ENCODE measurements around the gene TMCO2.

The TMCO2 gene

GRCh38 chr1:40239626-40240025 lies 8.1 kb upstream of the TMCO2 start:
- Histone ChIP-seq H3K9ac (ENCODE audit: low read depth in 1 of 2, low read length in 2 of 2) (no peak overlapping the region), H3K27me3 (ENCODE audit: control insufficient read depth in 2 of 2, insufficient read depth in 2 of 2, low read length in 2 of 2) (no peaks in the 10 kb centered on the region), H3K4me1 (ENCODE audit: control insufficient read depth in 2 of 2, insufficient read depth in 2 of 2, low read length in 2 of 2) (no peaks in the 10 kb centered on the region), H3K36me3 (ENCODE audit: control insufficient read depth in 2 of 2, insufficient read depth in 2 of 2, low read length in 2 of 2) (peaks cover 32 to 33% of the 10 kb centered on the region in 2 donors), H3K4me3 (ENCODE audit: low read length in 2 of 2) (no peak overlapping the region), H3K9me3 (ENCODE audit: control insufficient read depth in 2 of 2, low read length in 2 of 2) (no peaks in the 10 kb centered on the region), H3K27ac (ENCODE audit: low read depth in 2 of 2, low read length in 2 of 2) (no peak overlapping the region)

- H3K9me3 ChIP-seq (ENCODE audit: control insufficient read depth in 2 of 2, low read length in 2 of 2): no peaks in the 10 kb centered on the region
- H3K4me1 ChIP-seq (ENCODE audit: control insufficient read depth in 2 of 2, insufficient read depth in 2 of 2, low read length in 2 of 2): no peaks in the 10 kb centered on the region
- H3K4me3 ChIP-seq (ENCODE audit: low read length in 2 of 2): no peak overlapping the region
- no peak overlapping the region for H3K27ac ChIP-seq (ENCODE audit: low read depth in 2 of 2, low read length in 2 of 2)
- no peaks in the 10 kb centered on the region for H3K27me3 ChIP-seq (ENCODE audit: control insufficient read depth in 2 of 2, insufficient read depth in 2 of 2, low read length in 2 of 2)
- peaks cover 30 to 33% of the 10 kb centered on the region in 2 donors for H3K36me3 ChIP-seq (ENCODE audit: control insufficient read depth in 2 of 2, insufficient read depth in 2 of 2, low read length in 2 of 2)
- no peak overlapping the region for H3K9ac ChIP-seq (ENCODE audit: low read depth in 1 of 2, low read length in 2 of 2)
These were observed 7.3 kb upstream of the TMCO2 start for GRCh38 chr1:40240390-40240789.

GRCh38 chr1:40241362-40241761 lies 6.4 kb upstream of the TMCO2 start:
- no peaks in the 10 kb centered on the region for H3K27me3 ChIP-seq (ENCODE audit: control insufficient read depth in 2 of 2, insufficient read depth in 2 of 2, low read length in 2 of 2)
- H3K9ac ChIP-seq (ENCODE audit: low read depth in 1 of 2, low read length in 2 of 2): no peak overlapping the region
- H3K27ac ChIP-seq (ENCODE audit: low read depth in 2 of 2, low read length in 2 of 2): no peak overlapping the region
- no peaks in the 10 kb centered on the region for H3K4me1 ChIP-seq (ENCODE audit: control insufficient read depth in 2 of 2, insufficient read depth in 2 of 2, low read length in 2 of 2)
- H3K36me3 ChIP-seq (ENCODE audit: control insufficient read depth in 2 of 2, insufficient read depth in 2 of 2, low read length in 2 of 2): peaks cover 20 to 24% of the 10 kb centered on the region in 2 donors
- no peak overlapping the region for H3K4me3 ChIP-seq (ENCODE audit: low read length in 2 of 2)
- H3K9me3 ChIP-seq (ENCODE audit: control insufficient read depth in 2 of 2, low read length in 2 of 2): no peaks in the 10 kb centered on the region

DNA sequence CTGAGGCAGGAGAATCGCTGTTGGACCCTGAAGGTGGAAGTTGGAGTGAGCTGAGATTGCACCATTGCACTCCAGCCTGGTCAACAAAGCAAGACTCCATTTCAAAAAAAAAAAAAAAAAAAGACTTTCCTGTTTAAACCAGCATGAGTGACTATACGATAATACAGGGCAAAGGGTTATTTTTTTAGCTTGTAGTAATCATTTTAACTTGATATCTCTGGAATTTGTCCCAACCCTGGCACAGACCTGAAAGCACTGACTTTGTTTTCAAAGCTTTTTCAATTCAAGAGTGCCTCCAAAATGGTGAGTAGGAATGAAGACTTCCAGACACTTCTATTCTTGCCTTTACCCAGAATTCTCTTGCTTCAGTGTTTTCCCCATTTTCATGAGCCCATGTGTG lies 4.4 kb upstream of the TMCO2 start:
- no peak overlapping the region for H3K4me3 ChIP-seq (ENCODE audit: low read length in 2 of 2)
- H3K36me3 ChIP-seq (ENCODE audit: control insufficient read depth in 2 of 2, insufficient read depth in 2 of 2, low read length in 2 of 2): peaks cover 3 to 4% of the 10 kb centered on the region in 2 donors
- no peaks in the 10 kb centered on the region for H3K4me1 ChIP-seq (ENCODE audit: control insufficient read depth in 2 of 2, insufficient read depth in 2 of 2, low read length in 2 of 2)
- no peaks in the 10 kb centered on the region for H3K9me3 ChIP-seq (ENCODE audit: control insufficient read depth in 2 of 2, low read length in 2 of 2)
- H3K27me3 ChIP-seq (ENCODE audit: control insufficient read depth in 2 of 2, insufficient read depth in 2 of 2, low read length in 2 of 2): no peaks in the 10 kb centered on the region
- no peak overlapping the region for H3K27ac ChIP-seq (ENCODE audit: low read depth in 2 of 2, low read length in 2 of 2)
- no peak overlapping the region for H3K9ac ChIP-seq (ENCODE audit: low read depth in 1 of 2, low read length in 2 of 2)

DNA sequence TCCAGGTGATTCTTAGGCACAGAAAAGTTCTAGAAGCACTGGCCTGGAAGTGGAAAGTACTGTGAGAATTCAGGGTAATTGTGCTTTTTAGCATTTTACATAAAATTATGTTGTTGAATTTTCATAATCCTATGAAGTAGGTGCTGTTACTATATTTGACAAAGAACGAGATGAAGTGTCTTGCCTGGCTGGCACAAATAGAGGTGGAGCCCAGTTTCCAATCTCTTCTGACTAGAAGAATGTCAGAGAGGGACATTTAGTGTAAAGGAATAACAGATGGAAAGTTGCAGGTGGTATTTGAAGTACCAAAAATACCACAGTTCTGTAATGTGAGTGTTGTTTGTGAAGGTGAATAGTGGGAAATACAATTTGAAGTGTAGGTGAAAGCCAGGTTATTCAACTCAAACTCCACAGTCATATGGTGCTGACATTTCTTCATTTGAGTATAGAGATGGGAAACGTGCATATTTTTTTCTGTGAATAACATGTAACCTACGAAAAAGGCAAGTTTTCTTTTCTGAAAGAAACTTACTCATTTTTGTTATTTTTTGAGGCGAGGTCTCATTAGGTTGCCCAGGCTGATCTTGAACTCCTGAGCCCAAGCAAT lies 3.5 kb upstream of the TMCO2 start:
- H3K27me3 ChIP-seq (ENCODE audit: control insufficient read depth in 2 of 2, insufficient read depth in 2 of 2, low read length in 2 of 2): no peaks in the 10 kb centered on the region
- H3K4me3 ChIP-seq (ENCODE audit: low read length in 2 of 2): no peak overlapping the region
- no peak overlapping the region for H3K27ac ChIP-seq (ENCODE audit: low read depth in 2 of 2, low read length in 2 of 2)
- H3K36me3 ChIP-seq (ENCODE audit: control insufficient read depth in 2 of 2, insufficient read depth in 2 of 2, low read length in 2 of 2): peaks cover 0 to 1% of the 10 kb centered on the region in 2 donors
- H3K9ac ChIP-seq (ENCODE audit: low read depth in 1 of 2, low read length in 2 of 2): no peak overlapping the region
- no peaks in the 10 kb centered on the region for H3K9me3 ChIP-seq (ENCODE audit: control insufficient read depth in 2 of 2, low read length in 2 of 2)
- no peaks in the 10 kb centered on the region for H3K4me1 ChIP-seq (ENCODE audit: control insufficient read depth in 2 of 2, insufficient read depth in 2 of 2, low read length in 2 of 2)

DNA sequence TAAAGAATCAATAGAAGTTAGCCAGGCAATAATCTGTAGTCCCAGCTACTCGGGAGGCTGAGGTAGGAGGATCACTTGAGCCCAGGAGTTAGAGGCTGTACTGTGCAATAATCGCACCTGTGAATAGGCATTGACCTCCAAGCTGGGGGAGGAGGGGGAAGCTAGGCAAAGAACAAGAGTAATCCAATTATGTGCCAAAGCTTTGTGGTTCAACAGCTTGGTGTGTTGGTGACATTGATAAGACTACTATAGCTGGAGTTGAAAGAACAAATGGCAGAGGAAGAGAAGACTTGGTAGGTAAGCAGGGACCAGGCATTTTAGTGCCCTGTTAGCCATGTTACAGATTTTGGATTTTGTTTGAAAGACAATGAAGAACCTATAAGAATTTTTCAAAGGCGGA lies 2.1 kb upstream of the TMCO2 start:
- Histone ChIP-seq H3K9ac (ENCODE audit: low read depth in 1 of 2, low read length in 2 of 2) (no peak overlapping the region), H3K9me3 (ENCODE audit: control insufficient read depth in 2 of 2, low read length in 2 of 2) (no peaks in the 10 kb centered on the region), H3K4me1 (ENCODE audit: control insufficient read depth in 2 of 2, insufficient read depth in 2 of 2, low read length in 2 of 2) (no peaks in the 10 kb centered on the region), H3K27me3 (ENCODE audit: control insufficient read depth in 2 of 2, insufficient read depth in 2 of 2, low read length in 2 of 2) (no peaks in the 10 kb centered on the region), H3K4me3 (ENCODE audit: low read length in 2 of 2) (no peak overlapping the region), H3K27ac (ENCODE audit: low read depth in 2 of 2, low read length in 2 of 2) (no peak overlapping the region), H3K36me3 (ENCODE audit: control insufficient read depth in 2 of 2, insufficient read depth in 2 of 2, low read length in 2 of 2) (no peaks in the 10 kb centered on the region)

- Histone ChIP-seq H3K27me3 (ENCODE audit: control insufficient read depth in 2 of 2, insufficient read depth in 2 of 2, low read length in 2 of 2) (no peaks in the 10 kb centered on the region), H3K9ac (ENCODE audit: low read depth in 1 of 2, low read length in 2 of 2) (no peak overlapping the region), H3K36me3 (ENCODE audit: control insufficient read depth in 2 of 2, insufficient read depth in 2 of 2, low read length in 2 of 2) (no peaks in the 10 kb centered on the region), H3K27ac (ENCODE audit: low read depth in 2 of 2, low read length in 2 of 2) (no peak overlapping the region), H3K4me1 (ENCODE audit: control insufficient read depth in 2 of 2, insufficient read depth in 2 of 2, low read length in 2 of 2) (no peaks in the 10 kb centered on the region), H3K4me3 (ENCODE audit: low read length in 2 of 2) (no peak overlapping the region), H3K9me3 (ENCODE audit: control insufficient read depth in 2 of 2, low read length in 2 of 2) (no peaks in the 10 kb centered on the region)
These were observed 675 bp downstream of the TMCO2 start for GRCh38 chr1:40248412-40248811.

- Histone ChIP-seq H3K9ac (ENCODE audit: low read depth in 1 of 2, low read length in 2 of 2) (no peak overlapping the region), H3K4me1 (ENCODE audit: control insufficient read depth in 2 of 2, insufficient read depth in 2 of 2, low read length in 2 of 2) (peaks cover 1 to 4% of the 10 kb centered on the region in 2 donors), H3K27ac (ENCODE audit: low read depth in 2 of 2, low read length in 2 of 2) (no peak overlapping the region), H3K36me3 (ENCODE audit: control insufficient read depth in 2 of 2, insufficient read depth in 2 of 2, low read length in 2 of 2) (no peaks in the 10 kb centered on the region), H3K9me3 (ENCODE audit: control insufficient read depth in 2 of 2, low read length in 2 of 2) (no peaks in the 10 kb centered on the region), H3K27me3 (ENCODE audit: control insufficient read depth in 2 of 2, insufficient read depth in 2 of 2, low read length in 2 of 2) (no peaks in the 10 kb centered on the region), H3K4me3 (ENCODE audit: low read length in 2 of 2) (no peak overlapping the region)
These were observed 3.7 kb downstream of the TMCO2 start for GRCh38 chr1:40251456-40251855.

GRCh38 chr1:40252601-40253000 lies 4.9 kb downstream of the TMCO2 start:
- peaks cover 6 to 8% of the 10 kb centered on the region in 2 donors for H3K4me1 ChIP-seq (ENCODE audit: control insufficient read depth in 2 of 2, insufficient read depth in 2 of 2, low read length in 2 of 2)
- no peaks in the 10 kb centered on the region for H3K9me3 ChIP-seq (ENCODE audit: control insufficient read depth in 2 of 2, low read length in 2 of 2)
- no peaks in the 10 kb centered on the region for H3K27me3 ChIP-seq (ENCODE audit: control insufficient read depth in 2 of 2, insufficient read depth in 2 of 2, low read length in 2 of 2)
- no peak overlapping the region for H3K9ac ChIP-seq (ENCODE audit: low read depth in 1 of 2, low read length in 2 of 2)
- H3K4me3 ChIP-seq (ENCODE audit: low read length in 2 of 2): no peak overlapping the region
- no peaks in the 10 kb centered on the region for H3K36me3 ChIP-seq (ENCODE audit: control insufficient read depth in 2 of 2, insufficient read depth in 2 of 2, low read length in 2 of 2)
- H3K27ac ChIP-seq (ENCODE audit: low read depth in 2 of 2, low read length in 2 of 2): no peak overlapping the region

DNA sequence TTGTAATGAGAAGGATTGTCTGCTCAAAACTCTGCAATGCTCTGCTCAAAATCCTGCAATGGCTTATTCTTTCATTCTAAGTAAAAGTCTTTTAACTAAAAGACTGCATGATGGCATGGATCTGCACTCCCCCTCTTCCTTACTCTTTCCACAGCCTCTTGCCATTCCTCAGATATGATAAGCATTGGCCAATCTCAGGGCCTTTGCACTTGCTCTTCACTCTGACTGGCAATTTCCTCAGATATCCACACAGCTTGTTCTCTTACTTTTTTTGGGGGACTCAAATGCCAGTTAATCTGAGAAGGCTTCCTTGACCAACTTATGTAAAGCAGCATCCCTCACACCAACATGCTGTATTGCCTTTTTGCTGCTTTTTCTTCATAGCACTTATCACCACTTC lies 7.5 kb downstream of the TMCO2 start:
- no peaks in the 10 kb centered on the region for H3K27me3 ChIP-seq (ENCODE audit: control insufficient read depth in 2 of 2, insufficient read depth in 2 of 2, low read length in 2 of 2)
- no peaks in the 10 kb centered on the region for H3K9me3 ChIP-seq (ENCODE audit: control insufficient read depth in 2 of 2, low read length in 2 of 2)
- H3K4me3 ChIP-seq (ENCODE audit: low read length in 2 of 2): no peak overlapping the region
- no peak overlapping the region for H3K27ac ChIP-seq (ENCODE audit: low read depth in 2 of 2, low read length in 2 of 2)
- peaks cover 6 to 8% of the 10 kb centered on the region in 2 donors for H3K4me1 ChIP-seq (ENCODE audit: control insufficient read depth in 2 of 2, insufficient read depth in 2 of 2, low read length in 2 of 2)
- peaks cover under 1 to 1% of the 10 kb centered on the region in 2 donors for H3K36me3 ChIP-seq (ENCODE audit: control insufficient read depth in 2 of 2, insufficient read depth in 2 of 2, low read length in 2 of 2)
- no peak overlapping the region for H3K9ac ChIP-seq (ENCODE audit: low read depth in 1 of 2, low read length in 2 of 2)
